Ishikawa (cell line): ENCODE results near the gene C1QA.

Experiments
- CEBPB ChIP-seq: IDR thresholded peaks from 2 replicates; pipeline ENCODE4 v1.6.1; 2012
- FOXM1 ChIP-seq: IDR thresholded peaks from 2 replicates; pipeline ENCODE4 v1.6.1; 2012; ENCODE audit warnings: low read depth, borderline replicate concordance
- TF ChIP-seq, protein P1 (sequence below): IDR thresholded peaks from 2 replicates; pipeline ENCODE4 v1.6.1; 2012; ENCODE audit warnings: low read depth, mild to moderate bottlenecking

DNA sequence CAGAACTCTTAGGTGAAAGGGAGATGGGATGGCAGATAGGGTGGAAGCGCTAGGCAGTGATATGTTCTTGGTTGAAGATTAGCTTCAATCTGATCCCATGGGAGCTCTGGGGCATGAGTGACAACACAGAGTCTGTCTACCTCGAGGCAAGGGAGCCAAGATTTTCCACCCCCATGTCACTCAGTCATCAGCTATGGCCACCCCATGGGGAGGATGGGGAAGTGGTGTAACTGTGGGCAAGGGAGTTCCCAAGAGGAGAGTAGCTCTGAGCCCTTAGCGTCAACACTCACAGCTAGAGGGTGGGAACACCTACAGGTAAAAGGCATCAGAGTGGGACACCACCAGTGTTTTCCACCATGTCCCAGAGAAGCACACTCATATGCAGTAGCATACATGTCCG lies 30.3 kb upstream of the C1QA start:
- TF ChIP-seq, protein P1, sequence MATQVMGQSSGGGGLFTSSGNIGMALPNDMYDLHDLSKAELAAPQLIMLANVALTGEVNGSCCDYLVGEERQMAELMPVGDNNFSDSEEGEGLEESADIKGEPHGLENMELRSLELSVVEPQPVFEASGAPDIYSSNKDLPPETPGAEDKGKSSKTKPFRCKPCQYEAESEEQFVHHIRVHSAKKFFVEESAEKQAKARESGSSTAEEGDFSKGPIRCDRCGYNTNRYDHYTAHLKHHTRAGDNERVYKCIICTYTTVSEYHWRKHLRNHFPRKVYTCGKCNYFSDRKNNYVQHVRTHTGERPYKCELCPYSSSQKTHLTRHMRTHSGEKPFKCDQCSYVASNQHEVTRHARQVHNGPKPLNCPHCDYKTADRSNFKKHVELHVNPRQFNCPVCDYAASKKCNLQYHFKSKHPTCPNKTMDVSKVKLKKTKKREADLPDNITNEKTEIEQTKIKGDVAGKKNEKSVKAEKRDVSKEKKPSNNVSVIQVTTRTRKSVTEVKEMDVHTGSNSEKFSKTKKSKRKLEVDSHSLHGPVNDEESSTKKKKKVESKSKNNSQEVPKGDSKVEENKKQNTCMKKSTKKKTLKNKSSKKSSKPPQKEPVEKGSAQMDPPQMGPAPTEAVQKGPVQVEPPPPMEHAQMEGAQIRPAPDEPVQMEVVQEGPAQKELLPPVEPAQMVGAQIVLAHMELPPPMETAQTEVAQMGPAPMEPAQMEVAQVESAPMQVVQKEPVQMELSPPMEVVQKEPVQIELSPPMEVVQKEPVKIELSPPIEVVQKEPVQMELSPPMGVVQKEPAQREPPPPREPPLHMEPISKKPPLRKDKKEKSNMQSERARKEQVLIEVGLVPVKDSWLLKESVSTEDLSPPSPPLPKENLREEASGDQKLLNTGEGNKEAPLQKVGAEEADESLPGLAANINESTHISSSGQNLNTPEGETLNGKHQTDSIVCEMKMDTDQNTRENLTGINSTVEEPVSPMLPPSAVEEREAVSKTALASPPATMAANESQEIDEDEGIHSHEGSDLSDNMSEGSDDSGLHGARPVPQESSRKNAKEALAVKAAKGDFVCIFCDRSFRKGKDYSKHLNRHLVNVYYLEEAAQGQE = no peak
- TF ChIP-seq FOXM1 (no peak), CEBPB (no peak)
